ENCODE data around the gene DPYSL3.

GRCh38 chr5:147442224-147442623 is 67.6 kb downstream of the DPYSL3 start:
- TF ChIP-seq MXI1 (conservative IDR thresholded peaks at IDR 0.05; ENCODE audit: poor library complexity, severe bottlenecking) (no peak), CTCF (IDR thresholded peaks at IDR 0.05; ENCODE audit: poor library complexity, severe bottlenecking) (no peak), POLR2AphosphoS5 (IDR thresholded peaks at IDR 0.05) (no peak), EZH2 (IDR thresholded peaks at IDR 0.05; ENCODE audit: borderline replicate concordance, insufficient read depth, low read length, poor library complexity, severe bottlenecking) (no peak), EP300 (conservative IDR thresholded peaks at IDR 0.05; ENCODE audit: poor library complexity, severe bottlenecking) (no peak), RAD21 (conservative IDR thresholded peaks at IDR 0.05) (no peak)
